Epithelial cell of esophagus (primary cell): ENCODE data around the gene OR5T2.

ENCODE experiments used
- DNase-seq: peaks from one replicate; pipeline ENCODE4 v3.0.0; 2010; ENCODE audit warnings: low read depth
- H3K4me3 ChIP-seq: 2 replicates; pipeline ENCODE4 v1.5.1; 2011; ENCODE audit warnings: mild to moderate bottlenecking, low read length, control low read depth
- CTCF ChIP-seq: IDR thresholded peaks from 2 replicates; pipeline ENCODE4 v1.5.1; 2011; ENCODE audit warnings: low read depth, mild to moderate bottlenecking, low read length, control low read depth, inconsistent platforms; ENCODE audit not compliant: insufficient read depth; ENCODE audit errors: missing control alignments

OR5T2 gene

DNA sequence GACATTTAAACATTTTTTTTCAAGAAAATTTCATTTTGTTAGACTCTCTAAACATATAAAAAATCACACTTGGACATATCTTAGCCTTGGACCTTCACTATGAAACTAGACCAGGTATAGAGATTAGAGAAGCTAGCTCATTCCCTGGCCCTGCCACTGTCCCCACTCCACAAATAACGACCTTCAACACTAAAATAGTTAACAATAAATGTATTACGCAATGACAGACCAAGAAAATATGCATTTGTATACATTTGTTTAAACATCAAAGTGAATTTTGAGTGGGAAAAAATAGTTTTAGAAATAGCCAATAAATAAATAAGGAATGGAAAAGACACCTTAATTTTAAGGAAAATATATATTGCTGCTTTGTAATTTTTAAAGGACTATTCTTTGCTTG is 36.7 kb downstream of the OR5T2 start:
- no peak for DNase-seq
- no peak overlapping the region for H3K4me3 ChIP-seq
- no peak for TF ChIP-seq CTCF

- no peak for TF ChIP-seq CTCF
- DNase-seq = no peak
- no peak overlapping the region for H3K4me3 ChIP-seq
Measured at GRCh38 chr11:56196705-56197104, 37.4 kb downstream of the OR5T2 start.

- no peak for DNase-seq
- no peak overlapping the region for H3K4me3 ChIP-seq
- TF ChIP-seq CTCF = no peak
Measured at GRCh38 chr11:56188602-56189001, 45.5 kb downstream of the OR5T2 start.

- DNase-seq = no peak
- TF ChIP-seq CTCF = no peak
- no peak overlapping the region for H3K4me3 ChIP-seq
Measured at GRCh38 chr11:56183459-56183858, 50.6 kb downstream of the OR5T2 start.
